ENCODE measurements around the gene MYO9A. TPM values are rescaled to one million over a fixed set of nuclear protein-coding genes. Genes with fewer than 3 reads are reported as not detected.
A peak's percentile ranks its signal among the peaks of the same experiment; 100 is the strongest.
"Not testable (repeated sequence)": the region's sequence is repeated elsewhere in the genome, so short reads cannot be mapped to it uniquely, and the experiment has no call there.

Gene MYO9A
- polyA plus RNA-seq, 4 donors: 26.7 to 38.0 (median 33.3) TPM

- no peak for DNase-seq (ENCODE audit: low read depth in 4 of 4, low spot score in 2 of 4)
Measured at GRCh38 chr15:72092691-72093090, 25.3 kb downstream of the MYO9A start.

- DNase-seq (ENCODE audit: low read depth in 4 of 4, low spot score in 2 of 4): no peak
Measured at GRCh38 chr15:72092006-72092405, 25.9 kb downstream of the MYO9A start.

GRCh38 chr15:72086920-72087648 is 30.9 kb downstream of the MYO9A start:
- no peak for DNase-seq (ENCODE audit: low read depth in 4 of 4, low spot score in 2 of 4)

GRCh38 chr15:72086010-72086697 is 31.8 kb downstream of the MYO9A start:
- no peak for DNase-seq (ENCODE audit: low read depth in 4 of 4, low spot score in 2 of 4)

GRCh38 chr15:72082176-72082575 is 35.8 kb downstream of the MYO9A start:
- no peak for DNase-seq (ENCODE audit: low read depth in 4 of 4, low spot score in 2 of 4)

- DNase-seq (ENCODE audit: low read depth in 4 of 4, low spot score in 2 of 4): no peak
Measured at GRCh38 chr15:72078887-72079286, 39.1 kb downstream of the MYO9A start.

GRCh38 chr15:72077950-72078349 is 40.0 kb downstream of the MYO9A start:
- DNase-seq (ENCODE audit: low read depth in 4 of 4, low spot score in 2 of 4): no peak

- peak in 1 of 4 donors; percentile 8 for DNase-seq (ENCODE audit: low read depth in 4 of 4, low spot score in 2 of 4)
Measured at GRCh38 chr15:72074335-72075060, 43.5 kb downstream of the MYO9A start.

GRCh38 chr15:72071448-72071825 is 46.5 kb downstream of the MYO9A start:
- not testable (repeated sequence) for DNase-seq (ENCODE audit: low read depth in 4 of 4, low spot score in 2 of 4)

GRCh38 chr15:72070817-72071447 is 47.0 kb downstream of the MYO9A start:
- DNase-seq (ENCODE audit: low read depth in 4 of 4, low spot score in 2 of 4): no peak

GRCh38 chr15:72068856-72069255 is 49.1 kb downstream of the MYO9A start:
- no peak for DNase-seq (ENCODE audit: low read depth in 4 of 4, low spot score in 2 of 4)

GRCh38 chr15:72065801-72066200 is 52.1 kb downstream of the MYO9A start:
- DNase-seq (ENCODE audit: low read depth in 4 of 4, low spot score in 2 of 4): peak in 2 of 4 donors; percentile 40 to 46

GRCh38 chr15:72063186-72063585 is 54.8 kb downstream of the MYO9A start:
- no peak for DNase-seq (ENCODE audit: low read depth in 4 of 4, low spot score in 2 of 4)

- DNase-seq (ENCODE audit: low read depth in 4 of 4, low spot score in 2 of 4): no peak
Measured at GRCh38 chr15:72062319-72062718, 55.6 kb downstream of the MYO9A start.

GRCh38 chr15:72060687-72061250 is 57.2 kb downstream of the MYO9A start:
- no peak for DNase-seq (ENCODE audit: low read depth in 4 of 4, low spot score in 2 of 4)

GRCh38 chr15:72058585-72058984 is 59.4 kb downstream of the MYO9A start:
- DNase-seq (ENCODE audit: low read depth in 4 of 4, low spot score in 2 of 4): no peak

- no peak for DNase-seq (ENCODE audit: low read depth in 4 of 4, low spot score in 2 of 4)
Measured at GRCh38 chr15:72057548-72058091, 60.3 kb downstream of the MYO9A start.

- DNase-seq (ENCODE audit: low read depth in 4 of 4, low spot score in 2 of 4): not testable (repeated sequence)
Measured at GRCh38 chr15:72056217-72056616, 61.7 kb downstream of the MYO9A start.

GRCh38 chr15:72053297-72053696 is 64.7 kb downstream of the MYO9A start:
- DNase-seq (ENCODE audit: low read depth in 4 of 4, low spot score in 2 of 4): not testable (repeated sequence)

GRCh38 chr15:72050700-72051099 is 67.2 kb downstream of the MYO9A start:
- DNase-seq (ENCODE audit: low read depth in 4 of 4, low spot score in 2 of 4): no peak
